Uterus (tissue), 2 donors: ENCODE data around the gene FN1.

Experiments
- POLR2A ChIP-seq, 2 donors: fragments of 450-650 bp; IDR thresholded peaks; one replicate each; pipeline ENCODE4 v1.6.1; 2016; ENCODE audit warnings: antibody characterized with exemption in 2 of 2, mild to moderate bottlenecking in 1 of 2, moderate library complexity in 1 of 2
- TF ChIP-seq, protein P1 (sequence below), 4 experiments: fragments of 200-600 bp in 2 of 4; fragments of 450-650 bp in 2 of 4; sonication (generic) in 2 of 4; IDR thresholded peaks; one replicate each; pipeline ENCODE4 v1.5.1; 2016 to 2019; ENCODE audit warnings: antibody characterized with exemption in 4 of 4, mild to moderate bottlenecking in 2 of 4, moderate library complexity in 1 of 4

DNA sequence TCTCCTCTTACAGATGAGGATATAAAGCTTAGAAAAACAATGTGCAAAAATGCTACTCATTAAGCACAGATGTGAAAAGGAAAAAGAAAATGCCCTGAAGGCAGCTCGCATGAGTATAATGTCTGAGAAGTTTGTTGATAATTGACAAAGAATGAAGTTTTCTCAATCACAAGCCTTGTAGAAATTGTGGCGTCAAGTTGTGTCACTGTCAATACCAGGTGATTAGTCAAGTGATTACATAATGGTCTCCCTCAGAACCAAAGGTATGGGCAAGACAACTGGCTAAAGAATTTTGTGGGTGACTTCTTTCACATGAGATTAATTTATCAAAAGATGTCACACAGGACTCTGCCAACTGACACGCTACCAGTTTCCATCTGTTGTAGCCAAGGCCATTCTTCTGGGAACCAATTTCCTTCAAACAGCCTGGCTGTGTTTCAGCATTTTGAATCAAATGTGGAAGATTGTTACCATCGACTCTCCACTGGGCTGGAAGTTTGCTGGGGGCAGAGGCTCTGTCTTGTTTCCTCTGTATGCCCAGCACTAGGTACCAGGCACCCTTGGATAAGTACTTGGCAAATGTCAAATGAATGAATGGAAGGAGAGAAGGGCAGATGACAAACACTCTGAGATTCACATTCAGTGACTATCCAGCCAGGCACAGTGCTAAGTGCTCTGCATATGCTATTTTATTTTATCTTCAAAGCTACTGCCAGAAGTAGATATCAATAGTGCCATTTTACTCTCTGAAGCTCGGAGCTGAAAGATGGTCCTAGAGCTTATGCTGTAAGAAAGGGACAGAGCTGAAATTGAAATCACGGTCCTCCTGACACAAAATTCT is 5.9 kb upstream of the FN1 start:
- TF ChIP-seq, protein P1, sequence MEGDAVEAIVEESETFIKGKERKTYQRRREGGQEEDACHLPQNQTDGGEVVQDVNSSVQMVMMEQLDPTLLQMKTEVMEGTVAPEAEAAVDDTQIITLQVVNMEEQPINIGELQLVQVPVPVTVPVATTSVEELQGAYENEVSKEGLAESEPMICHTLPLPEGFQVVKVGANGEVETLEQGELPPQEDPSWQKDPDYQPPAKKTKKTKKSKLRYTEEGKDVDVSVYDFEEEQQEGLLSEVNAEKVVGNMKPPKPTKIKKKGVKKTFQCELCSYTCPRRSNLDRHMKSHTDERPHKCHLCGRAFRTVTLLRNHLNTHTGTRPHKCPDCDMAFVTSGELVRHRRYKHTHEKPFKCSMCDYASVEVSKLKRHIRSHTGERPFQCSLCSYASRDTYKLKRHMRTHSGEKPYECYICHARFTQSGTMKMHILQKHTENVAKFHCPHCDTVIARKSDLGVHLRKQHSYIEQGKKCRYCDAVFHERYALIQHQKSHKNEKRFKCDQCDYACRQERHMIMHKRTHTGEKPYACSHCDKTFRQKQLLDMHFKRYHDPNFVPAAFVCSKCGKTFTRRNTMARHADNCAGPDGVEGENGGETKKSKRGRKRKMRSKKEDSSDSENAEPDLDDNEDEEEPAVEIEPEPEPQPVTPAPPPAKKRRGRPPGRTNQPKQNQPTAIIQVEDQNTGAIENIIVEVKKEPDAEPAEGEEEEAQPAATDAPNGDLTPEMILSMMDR (IDR thresholded peaks at IDR 0.05) = no peak
- TF ChIP-seq POLR2A (IDR thresholded peaks at IDR 0.05) = no peak
